ENCODE measurements around the gene CD207.

Gene CD207

DNA sequence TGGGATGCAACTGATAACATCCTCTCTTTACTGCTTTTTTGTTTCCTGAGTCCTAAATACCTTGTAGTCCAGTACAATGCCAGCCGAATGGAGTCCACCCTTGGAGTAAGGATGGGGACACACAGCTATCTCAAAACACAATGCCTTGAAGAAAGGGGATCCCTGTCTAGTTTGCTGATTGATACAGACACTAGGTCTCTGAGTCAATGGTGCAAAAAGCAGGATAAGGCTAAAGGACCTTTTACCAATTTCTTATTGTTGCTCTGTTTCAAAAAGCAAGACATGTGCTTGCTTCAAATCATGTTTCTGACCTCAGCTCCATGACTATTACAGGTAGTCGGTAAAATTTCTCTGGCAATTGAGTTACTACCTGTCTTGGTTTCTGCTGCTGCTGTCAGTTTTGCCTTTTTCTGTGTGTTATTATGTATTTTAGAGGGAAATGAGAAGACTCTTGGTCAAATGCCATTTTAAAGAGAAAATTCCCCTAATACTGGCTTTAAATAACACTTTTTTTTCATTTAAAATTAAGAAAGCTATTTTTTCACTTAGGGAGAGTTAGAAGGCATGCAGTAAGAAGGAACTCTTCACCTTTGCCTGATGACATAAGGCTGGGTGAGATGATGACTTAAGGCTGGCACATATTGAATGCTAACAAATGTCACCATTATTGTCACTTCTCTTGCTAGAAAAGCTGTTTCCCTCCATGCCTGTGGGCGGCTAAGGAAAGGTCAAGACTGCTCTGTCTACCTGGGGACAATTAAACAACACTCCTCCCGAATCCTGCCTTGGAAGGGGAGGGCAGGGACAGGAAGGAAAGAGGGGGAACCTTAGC, 40.2 kb downstream of the CD207 start:
- DNase-seq (ENCODE audit: low read depth), result no peak
- H3K4me3 ChIP-seq (ENCODE audit: low read depth, low read length), result no peak overlapping the region
- TF ChIP-seq, protein P1, sequence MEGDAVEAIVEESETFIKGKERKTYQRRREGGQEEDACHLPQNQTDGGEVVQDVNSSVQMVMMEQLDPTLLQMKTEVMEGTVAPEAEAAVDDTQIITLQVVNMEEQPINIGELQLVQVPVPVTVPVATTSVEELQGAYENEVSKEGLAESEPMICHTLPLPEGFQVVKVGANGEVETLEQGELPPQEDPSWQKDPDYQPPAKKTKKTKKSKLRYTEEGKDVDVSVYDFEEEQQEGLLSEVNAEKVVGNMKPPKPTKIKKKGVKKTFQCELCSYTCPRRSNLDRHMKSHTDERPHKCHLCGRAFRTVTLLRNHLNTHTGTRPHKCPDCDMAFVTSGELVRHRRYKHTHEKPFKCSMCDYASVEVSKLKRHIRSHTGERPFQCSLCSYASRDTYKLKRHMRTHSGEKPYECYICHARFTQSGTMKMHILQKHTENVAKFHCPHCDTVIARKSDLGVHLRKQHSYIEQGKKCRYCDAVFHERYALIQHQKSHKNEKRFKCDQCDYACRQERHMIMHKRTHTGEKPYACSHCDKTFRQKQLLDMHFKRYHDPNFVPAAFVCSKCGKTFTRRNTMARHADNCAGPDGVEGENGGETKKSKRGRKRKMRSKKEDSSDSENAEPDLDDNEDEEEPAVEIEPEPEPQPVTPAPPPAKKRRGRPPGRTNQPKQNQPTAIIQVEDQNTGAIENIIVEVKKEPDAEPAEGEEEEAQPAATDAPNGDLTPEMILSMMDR (IDR thresholded peaks at IDR 0.05; ENCODE audit: low read depth, low read length), result no peak
- TF ChIP-seq MYC (IDR thresholded peaks at IDR 0.05; ENCODE audit: low read depth, low read length) (no peak), POLR2A (IDR thresholded peaks at IDR 0.05; ENCODE audit: extremely low read depth, insufficient read length) (no peak)
- TF ChIP-seq, protein P2, sequence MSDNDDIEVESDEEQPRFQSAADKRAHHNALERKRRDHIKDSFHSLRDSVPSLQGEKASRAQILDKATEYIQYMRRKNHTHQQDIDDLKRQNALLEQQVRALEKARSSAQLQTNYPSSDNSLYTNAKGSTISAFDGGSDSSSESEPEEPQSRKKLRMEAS (IDR thresholded peaks at IDR 0.05; ENCODE audit: low read depth, low read length), result no peak

DNA sequence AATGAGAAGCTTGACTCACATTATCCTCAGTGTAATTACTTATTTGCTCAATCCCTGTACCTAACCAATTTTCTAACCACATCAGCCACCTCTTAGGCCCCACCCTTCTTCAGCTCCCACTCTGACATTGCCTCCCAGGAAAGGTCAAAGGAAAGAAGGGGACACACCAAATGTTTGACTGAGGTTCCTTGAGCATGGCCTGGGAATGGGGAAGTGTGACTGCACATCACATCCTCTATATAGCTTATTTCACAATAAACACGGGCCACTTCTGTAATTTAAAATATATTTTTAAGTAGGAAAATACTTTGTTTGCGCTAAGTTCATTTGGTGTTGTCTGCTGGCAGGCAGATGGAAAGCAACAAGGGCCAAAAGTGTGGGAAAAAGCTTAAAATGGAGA, 42.2 kb downstream of the CD207 start:
- DNase-seq (ENCODE audit: low read depth), result peak; percentile 44
- TF ChIP-seq, protein P1 (IDR thresholded peaks at IDR 0.05; ENCODE audit: low read depth, low read length), result no peak
- TF ChIP-seq POLR2A (IDR thresholded peaks at IDR 0.05; ENCODE audit: extremely low read depth, insufficient read length) (no peak), MYC (IDR thresholded peaks at IDR 0.05; ENCODE audit: low read depth, low read length) (no peak)
- TF ChIP-seq, protein P2 (IDR thresholded peaks at IDR 0.05; ENCODE audit: low read depth, low read length), result no peak
- H3K4me3 ChIP-seq (ENCODE audit: low read depth, low read length), result no peak overlapping the region

DNA sequence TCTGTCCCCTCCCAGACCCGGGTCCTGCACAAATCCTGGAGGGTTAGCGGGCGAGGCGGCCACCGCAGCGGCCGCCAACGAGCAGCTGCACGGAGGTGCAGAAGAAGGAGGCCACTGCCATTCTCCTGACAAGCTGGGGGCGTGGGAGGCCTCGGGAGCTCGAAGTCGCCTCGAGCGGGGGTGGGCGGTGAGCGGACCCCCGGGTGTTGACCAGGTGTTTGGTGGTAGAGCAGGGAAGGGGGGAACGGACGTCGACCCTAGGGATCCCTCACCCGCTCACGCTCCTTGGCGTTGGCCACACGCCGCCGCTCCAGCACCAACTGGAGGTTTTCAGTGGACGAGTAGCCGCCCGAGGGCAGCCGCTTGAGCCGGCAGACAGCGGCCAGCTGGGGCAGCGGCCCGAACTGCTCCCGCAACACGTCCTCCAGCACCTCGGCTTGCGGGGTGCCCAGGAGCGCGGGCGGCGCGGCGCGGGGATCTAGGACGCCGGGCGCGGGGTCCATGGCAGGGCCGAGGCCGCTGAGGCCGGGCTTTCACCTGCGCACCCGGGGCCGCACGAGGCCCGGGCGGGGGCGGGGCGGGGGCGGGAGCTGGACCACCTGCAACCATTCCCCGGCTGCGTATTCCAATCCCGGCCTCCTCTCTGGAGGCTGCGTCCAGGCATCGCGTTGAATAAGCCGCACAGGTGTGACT, 45.3 kb downstream of the CD207 start, which contains the start of gene FIGLA:
TSS of gene FIGLA (minus strand) at position 508 of the 693 bp plus-strand sequence. CDS start at position 503, 5 bp downstream.
- no peak for TF ChIP-seq POLR2A (IDR thresholded peaks at IDR 0.05; ENCODE audit: extremely low read depth, insufficient read length)
- TF ChIP-seq MYC (IDR thresholded peaks at IDR 0.05; ENCODE audit: low read depth, low read length), result no peak
- no peak within 1 kb of the TSS for H3K4me3 ChIP-seq (ENCODE audit: low read depth, low read length)
- DNase-seq (ENCODE audit: low read depth), result no peak

DNA sequence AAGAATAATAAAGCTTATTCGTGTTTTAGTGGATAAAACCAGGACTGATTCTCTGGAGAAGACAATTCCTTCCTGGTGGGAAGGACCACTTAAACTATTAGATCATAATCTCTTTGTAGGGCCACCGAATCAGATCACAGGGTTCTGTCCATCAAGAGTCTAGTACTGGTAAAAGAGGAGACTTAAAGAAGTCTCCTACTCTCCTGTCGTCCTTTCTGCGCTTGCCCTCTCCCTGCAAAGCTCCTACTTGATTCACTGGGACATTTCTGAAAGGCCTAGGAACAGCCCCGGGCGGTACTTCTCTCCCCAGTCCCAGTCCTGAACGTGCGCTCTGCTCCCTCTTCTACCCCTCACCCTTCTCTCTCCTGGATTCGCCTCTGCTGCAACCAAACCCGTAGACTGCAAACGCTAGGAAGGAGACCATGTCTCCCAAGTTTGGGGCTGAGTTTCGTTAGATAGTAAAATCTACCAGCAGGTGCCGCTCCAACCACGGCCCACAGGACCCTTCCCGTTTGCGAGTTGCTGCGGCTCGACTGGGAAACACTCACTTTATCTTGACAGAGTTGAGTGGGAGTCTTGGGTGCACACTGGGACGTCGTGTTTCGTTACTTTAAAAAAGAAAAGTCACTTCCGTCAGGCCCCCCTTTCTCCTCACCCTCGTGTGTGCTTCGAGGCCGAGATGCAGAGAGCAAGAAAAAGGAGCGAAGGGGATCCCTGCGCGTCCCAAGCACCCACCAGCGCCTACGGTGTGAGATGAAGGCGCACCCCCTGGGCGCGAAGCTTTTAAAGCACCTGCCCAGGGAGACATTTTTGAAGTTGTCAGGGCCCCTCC, 46.1 kb downstream of the CD207 start:
- H3K4me3 ChIP-seq (ENCODE audit: low read depth, low read length), result no peak overlapping the region
- peak; percentile 82 for DNase-seq (ENCODE audit: low read depth)
- no peak for TF ChIP-seq MYC (IDR thresholded peaks at IDR 0.05; ENCODE audit: low read depth, low read length)
- TF ChIP-seq, protein P1 (IDR thresholded peaks at IDR 0.05; ENCODE audit: low read depth, low read length), result peak; percentile 76

DNA sequence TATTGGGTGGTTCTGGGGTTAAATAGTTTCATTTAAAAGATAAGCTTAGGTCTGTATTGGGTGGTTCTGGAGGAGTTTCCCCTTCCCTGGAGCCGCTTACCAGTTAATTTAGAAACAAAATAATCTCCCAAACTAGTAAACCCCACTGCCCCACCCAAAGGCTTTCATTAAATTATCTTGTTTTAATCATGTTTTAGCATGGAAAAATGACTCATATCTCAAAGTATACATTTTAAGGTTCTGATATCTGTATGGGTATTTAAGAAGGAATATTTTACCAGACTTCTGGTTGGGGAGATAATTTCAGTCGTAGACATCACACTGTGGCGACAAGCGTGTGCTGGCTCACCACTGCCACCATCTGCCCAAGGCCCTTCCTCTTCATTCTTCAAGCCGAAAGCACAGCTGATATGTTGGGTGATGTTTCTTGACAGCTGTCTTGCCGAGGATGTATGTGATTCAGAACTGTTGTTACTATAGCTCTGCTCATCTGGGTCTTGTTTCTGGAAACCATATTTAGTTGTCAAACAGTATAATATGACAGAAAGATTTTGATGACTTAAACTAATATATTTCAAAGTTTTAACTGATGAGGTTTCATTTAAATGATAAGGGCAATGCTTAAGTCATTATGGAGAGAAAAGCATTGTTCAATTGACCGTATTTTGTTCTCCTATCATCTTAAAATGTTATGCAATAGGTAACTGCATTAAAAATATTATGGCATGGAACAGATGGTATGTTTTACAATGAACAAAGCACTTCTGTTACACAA, 50.3 kb downstream of the CD207 start:
- DNase-seq (ENCODE audit: low read depth), result peak; percentile 78
- peak; percentile 75 for TF ChIP-seq MYC (IDR thresholded peaks at IDR 0.05; ENCODE audit: low read depth, low read length)
- TF ChIP-seq, protein P1 (IDR thresholded peaks at IDR 0.05; ENCODE audit: low read depth, low read length), result peak; percentile 82
- TF ChIP-seq, protein P2 (IDR thresholded peaks at IDR 0.05; ENCODE audit: low read depth, low read length), result peak; percentile 84
- TF ChIP-seq POLR2A (IDR thresholded peaks at IDR 0.05; ENCODE audit: extremely low read depth, insufficient read length), result no peak
- no peak overlapping the region for H3K4me3 ChIP-seq (ENCODE audit: low read depth, low read length)
